ENCODE measurements around the gene TFAP2A. TPM values are rescaled to one million over a fixed set of nuclear protein-coding genes. Genes with fewer than 3 reads are reported as not detected.

The TFAP2A gene
- polyA plus RNA-seq, 3 donors: 23.5 to 27.9 (median 25.5) TPM

DNA sequence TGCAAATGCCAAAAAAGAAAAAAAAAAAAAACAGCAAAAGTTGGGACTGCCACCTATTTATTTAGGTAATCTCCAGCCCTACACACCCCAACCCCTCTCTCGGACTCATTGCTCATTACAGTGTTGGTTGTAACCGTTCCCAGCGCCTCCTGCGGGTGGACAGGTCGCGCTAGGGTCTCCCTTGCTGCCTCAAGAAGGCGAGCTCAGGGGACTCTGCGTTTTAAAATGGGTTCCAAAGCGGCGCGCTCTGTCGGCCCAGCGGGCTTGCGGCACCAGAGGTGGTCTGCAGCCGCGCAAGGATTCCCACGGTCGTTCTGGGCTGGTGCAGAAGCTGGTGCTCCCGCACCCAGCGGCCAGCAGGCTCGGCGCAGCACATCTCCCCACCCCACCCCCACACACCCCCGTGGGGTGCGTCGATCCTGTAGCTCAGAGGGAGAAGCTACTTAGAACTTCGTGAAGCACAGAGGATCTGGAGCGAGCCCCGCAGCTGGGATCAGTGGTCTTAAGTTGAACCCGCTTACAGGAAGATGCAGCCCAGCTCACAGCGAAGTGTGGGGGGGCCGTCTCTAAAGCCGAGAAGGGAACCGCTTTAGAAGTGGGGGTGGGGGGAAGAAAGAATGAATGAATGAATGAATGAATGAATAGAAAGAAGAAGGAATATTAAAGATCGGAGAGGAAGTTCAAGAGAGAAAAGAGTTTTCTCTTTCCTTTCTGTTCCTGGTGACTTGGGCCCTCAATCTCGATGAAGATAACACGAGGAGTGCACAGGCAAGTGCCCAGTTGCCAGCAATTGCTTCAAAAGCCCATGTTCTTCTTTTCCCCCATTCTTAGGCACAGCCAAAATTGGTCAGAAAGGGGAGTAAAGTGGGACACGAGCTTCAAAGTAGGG is 780 bp downstream of the TFAP2A start:
- no peak for DNase-seq (ENCODE audit: low read depth in 3 of 3, low spot score in 2 of 3)

- DNase-seq (ENCODE audit: low read depth in 3 of 3, low spot score in 2 of 3): no peak
These were observed 1.5 kb downstream of the TFAP2A start for GRCh38 chr6:10413262-10413849.

- DNase-seq (ENCODE audit: low read depth in 3 of 3, low spot score in 2 of 3): no peak
These were observed 2.2 kb downstream of the TFAP2A start for GRCh38 chr6:10412461-10413261.

GRCh38 chr6:10411971-10412460 is 2.9 kb downstream of the TFAP2A start:
- DNase-seq (ENCODE audit: low read depth in 3 of 3, low spot score in 2 of 3): no peak

DNA sequence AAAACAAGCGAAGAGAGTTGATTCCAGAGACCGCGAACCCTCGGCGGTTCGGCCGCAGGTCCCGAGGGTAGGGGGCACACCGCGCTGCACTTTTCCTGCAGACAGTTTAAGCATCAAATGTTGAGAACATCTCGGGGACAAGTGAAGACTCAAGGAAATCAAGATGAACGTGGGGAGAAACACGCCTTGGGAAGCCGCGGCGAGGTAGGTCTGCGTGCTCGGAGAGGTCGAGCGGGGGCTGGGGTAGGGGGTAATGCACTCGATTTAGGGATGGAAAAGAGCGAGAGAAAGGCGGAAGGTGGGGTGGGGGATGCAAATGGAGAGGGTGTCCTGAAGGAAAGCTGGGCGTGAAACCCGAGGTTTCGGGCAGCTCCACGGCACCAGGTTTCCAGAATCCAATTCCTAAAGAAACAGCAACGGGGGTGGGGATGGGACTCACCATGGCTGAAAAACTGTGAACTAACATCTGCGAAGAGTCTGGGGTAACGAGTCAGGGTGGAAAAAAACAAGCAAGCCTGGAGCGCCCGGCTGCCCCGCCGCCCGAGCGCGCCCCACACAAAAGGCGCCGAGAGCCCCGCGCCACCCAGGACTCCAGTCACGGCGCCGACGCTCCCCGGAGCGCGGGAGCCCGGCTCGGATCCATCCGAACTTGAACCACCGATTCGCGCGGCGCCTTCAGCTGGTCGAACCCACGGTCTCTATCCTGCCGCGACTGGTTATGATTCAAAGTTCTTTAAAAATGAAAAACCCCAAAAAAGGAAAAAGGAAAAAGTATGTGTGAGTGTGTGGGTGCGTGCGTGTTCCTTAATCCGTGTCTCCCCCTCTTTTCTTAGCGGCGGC is 3.5 kb downstream of the TFAP2A start:
- no peak for DNase-seq (ENCODE audit: low read depth in 3 of 3, low spot score in 2 of 3)

DNA sequence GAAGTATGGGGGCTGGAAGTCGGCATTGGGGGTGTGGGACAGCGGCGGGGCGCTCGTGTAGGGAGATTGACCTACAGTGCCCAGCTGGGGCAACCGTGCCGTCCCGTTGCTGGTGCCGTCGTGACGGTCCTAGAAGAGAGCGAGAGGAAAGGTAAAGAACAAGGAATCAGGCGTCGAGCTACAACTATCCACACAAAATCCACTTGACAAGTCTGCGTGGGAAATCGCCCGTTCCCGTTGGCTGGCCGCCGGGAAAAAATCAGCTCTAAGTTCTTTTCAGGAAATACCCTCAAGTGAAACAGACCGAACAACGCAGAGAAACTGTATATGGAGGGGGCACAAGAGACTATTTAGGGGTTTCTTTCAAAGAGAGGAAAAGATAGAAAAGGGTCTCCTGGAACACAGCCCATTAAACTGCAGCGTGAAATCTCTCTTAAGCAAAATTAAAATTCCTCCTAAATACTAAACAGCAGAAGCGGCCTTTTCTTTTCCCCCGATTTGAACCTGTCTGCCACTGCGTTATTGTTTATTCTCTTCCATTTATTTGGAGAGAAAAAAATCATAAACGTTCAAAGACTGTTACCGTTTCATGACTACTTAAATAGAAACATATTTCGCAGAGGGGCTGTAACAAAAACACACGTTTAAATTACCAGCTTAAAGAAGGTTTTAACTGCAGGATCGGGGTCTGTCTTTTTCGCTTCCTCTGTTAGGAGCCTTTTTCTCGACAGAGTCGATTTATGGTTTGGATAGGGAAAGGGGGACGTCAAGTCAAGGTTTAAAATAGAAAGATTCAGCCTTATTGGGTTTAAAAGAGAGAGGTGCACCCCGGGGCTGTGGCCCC is 4.4 kb downstream of the TFAP2A start:
- no peak for DNase-seq (ENCODE audit: low read depth in 3 of 3, low spot score in 2 of 3)

GRCh38 chr6:10409731-10410206 is 5.1 kb downstream of the TFAP2A start:
- DNase-seq (ENCODE audit: low read depth in 3 of 3, low spot score in 2 of 3): no peak

GRCh38 chr6:10409233-10409721 is 5.6 kb downstream of the TFAP2A start:
- DNase-seq (ENCODE audit: low read depth in 3 of 3, low spot score in 2 of 3): no peak

DNA sequence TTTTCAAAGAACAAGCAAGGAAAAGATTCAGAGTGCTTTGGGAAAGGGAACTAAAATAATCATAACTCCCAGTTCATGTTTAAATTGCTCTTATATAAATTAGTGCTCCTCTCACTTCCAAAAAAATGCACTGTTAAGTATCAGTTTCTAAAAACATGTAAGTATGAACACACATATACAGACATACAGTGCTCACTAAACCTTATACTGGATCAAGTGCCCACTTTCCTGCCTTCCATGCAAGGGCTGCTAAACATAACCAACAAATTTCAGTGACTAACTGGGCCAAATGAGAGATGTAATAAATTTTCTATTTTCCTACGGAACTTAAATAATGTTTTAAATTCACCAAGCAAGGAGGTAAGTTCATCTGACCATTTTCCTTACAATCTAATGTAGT is 6.4 kb downstream of the TFAP2A start:
- no peak for DNase-seq (ENCODE audit: low read depth in 3 of 3, low spot score in 2 of 3)

DNA sequence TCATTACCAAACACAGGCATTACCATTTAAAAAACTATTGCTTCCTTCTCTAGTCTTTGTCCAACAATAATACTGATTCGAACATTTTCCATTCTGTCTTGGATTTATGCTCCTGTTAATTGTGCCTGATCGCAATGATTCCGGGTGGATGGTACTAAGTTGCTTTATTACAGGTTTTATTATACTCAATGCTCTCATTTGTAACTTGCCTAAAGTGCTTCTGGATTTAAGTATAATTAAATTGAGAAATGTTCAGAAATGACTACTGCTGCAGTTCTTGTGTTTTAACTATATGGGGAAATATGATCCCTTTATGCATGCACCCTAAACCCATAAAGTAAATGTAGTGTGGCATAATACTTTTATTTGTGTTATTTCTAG is 7.2 kb downstream of the TFAP2A start:
- DNase-seq (ENCODE audit: low read depth in 3 of 3, low spot score in 2 of 3): no peak

DNA sequence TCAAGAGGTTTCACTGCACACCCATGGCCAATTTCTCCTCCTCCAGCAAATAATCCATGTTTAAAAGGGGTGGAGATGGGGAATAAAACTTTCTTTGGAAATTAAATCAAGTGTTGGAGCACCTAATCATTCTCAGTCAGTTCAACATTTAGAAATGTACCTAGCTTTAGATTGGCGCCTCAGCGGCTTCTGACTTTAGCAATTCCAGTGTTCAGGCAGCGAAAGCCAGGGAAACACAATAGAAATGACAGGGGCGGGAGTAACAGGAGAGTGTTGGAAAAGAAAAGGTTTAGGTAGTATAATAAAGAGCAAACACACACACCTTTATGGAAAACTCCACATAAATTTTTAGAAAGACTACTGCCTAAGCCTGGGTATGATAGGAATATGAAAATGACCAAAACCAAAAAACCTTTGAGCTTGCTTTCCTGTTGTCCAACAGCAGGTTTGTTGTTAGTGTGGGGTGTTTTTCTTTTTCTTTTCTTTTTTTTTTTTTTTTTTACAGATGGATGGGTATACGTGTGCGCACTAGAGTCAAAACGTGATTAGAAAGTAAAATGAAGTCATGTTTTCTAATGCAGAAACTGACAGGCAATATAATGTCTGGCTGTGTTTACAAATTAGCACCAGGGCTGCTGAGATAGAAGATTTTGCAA is 7.7 kb downstream of the TFAP2A start:
- DNase-seq (ENCODE audit: low read depth in 3 of 3, low spot score in 2 of 3): no peak

DNA sequence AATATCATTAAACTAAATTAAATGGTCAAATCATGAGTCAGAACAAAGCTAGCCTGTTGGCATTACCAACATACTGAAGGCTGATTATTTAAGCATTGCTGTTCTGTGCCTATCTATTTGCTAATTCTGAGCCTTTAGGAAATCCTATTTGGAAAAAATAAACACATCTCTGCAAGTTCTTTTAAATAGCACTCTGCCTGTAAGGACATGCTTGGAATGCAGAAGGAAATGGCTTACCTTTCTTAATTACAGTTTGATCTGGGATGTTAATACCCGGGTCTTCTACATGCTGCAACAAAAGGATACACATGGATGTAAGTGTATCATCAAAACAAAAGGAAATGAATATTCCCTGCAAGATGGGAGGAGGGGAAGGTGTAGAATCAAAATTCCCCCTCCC is 8.3 kb downstream of the TFAP2A start:
- no peak for DNase-seq (ENCODE audit: low read depth in 3 of 3, low spot score in 2 of 3)

- no peak for DNase-seq (ENCODE audit: low read depth in 3 of 3, low spot score in 2 of 3)
These were observed 9.4 kb downstream of the TFAP2A start for GRCh38 chr6:10405513-10405900.

DNA sequence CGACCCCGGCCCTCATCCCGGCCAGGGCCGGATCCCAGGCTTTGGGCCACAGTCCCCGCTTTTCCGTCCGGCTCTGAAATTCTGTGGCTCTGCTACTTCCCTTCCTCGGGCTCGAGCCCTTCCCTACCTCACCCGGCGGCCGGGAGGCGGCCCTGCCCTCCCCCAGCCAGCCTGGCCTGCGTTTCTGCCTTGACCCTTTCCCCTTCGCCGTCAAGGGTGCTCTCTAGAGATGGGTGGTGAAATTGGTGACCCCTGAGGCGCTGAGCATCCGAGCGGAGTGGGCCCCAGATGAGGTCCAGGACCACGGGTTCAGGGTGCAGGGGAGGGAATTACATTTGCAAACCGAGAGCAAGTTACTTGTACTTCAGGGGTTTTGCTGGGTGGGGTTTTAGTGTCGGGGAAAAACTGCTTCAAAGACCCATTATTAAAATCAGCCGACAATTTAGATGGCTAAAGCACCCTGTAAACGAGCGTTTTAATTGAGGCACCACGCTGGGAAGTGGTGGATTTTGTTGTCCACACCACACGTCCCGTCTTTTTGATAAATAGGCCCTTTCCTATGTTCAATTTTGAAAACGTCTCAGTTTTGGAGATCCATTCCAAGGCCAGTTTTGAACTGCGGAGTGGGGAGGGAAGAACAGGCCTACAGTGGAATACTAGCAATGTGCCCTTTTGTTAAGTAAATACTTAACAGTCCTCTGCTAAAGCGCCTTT is 9.9 kb downstream of the TFAP2A start:
- no peak for DNase-seq (ENCODE audit: low read depth in 3 of 3, low spot score in 2 of 3)

DNA sequence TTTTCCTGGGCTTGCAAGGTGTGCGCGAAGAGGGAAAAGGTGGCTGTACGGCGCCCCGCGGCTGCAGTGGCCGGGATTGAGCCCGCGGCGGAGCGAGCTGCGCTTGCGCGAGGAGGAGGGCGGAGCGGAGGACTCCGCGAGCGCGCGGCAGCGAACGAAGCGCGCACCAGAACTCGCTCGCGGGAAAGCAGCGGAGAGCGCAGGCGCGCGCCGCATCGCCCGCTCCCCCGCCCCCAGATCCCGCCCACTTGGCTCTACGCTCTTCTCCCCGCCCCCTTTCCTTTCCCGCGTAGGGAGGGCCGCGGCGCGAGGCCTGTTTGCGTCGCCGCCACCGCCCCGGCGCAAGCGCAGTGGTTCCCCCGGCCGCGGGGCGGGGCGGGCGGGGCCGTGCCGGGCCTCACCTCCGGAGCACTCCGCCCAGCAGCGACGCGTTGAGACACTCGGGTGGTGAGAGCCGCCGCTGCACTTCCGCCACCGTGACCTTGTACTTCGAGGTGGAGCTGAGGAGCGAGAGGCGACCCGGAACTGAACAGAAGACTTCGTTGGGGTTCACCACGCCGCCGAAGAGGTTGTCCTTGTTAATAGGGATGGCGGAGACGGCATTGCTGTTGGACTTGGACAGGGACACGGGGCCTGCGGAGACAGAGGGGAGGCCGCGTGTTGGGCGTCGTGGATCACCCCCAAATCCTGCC is 10.6 kb downstream of the TFAP2A start:
- peak; percentile 83 to 87 (median 86) for DNase-seq (ENCODE audit: low read depth in 3 of 3, low spot score in 2 of 3)

GRCh38 chr6:10403385-10404106 is 11.3 kb downstream of the TFAP2A start:
- no peak for DNase-seq (ENCODE audit: low read depth in 3 of 3, low spot score in 2 of 3)

Measured in right renal cortex interstitium (tissue), 3 donors.